GM19328 (cell line): ENCODE results near the gene CCDC57.

Source experiments
- ATAC-seq: cut with Tn5 transposase; IDR thresholded peaks from one replicate; pipeline ENCODE4 v1.9.1; 2021; ENCODE audit warnings: mild to moderate bottlenecking, moderate library complexity; ENCODE audit not compliant: unreplicated experiment

CCDC57 gene

GRCh38 chr17:82246365-82247181 is 33.9 kb upstream of the CCDC57 start:
- ATAC-seq, result no peak

DNA sequence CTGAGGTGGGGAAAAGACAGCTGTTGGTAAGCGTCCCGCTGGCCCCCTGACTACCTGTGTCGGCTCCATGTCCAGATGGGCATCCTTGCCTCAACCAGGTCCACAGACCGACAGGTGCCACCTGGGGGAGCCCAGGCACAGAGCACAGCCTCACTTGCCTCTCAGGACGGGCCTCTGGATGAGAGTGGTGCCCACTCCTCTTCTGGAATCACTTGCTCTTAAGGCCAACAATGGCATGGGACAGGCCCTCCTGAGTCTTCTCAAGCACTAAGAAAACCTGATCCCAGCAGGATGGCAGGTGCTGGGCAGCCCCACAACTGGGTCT is 33.4 kb upstream of the CCDC57 start:
- ATAC-seq, result no peak

GRCh38 chr17:82245134-82246039 is 32.7 kb upstream of the CCDC57 start:
- ATAC-seq, result no peak

DNA sequence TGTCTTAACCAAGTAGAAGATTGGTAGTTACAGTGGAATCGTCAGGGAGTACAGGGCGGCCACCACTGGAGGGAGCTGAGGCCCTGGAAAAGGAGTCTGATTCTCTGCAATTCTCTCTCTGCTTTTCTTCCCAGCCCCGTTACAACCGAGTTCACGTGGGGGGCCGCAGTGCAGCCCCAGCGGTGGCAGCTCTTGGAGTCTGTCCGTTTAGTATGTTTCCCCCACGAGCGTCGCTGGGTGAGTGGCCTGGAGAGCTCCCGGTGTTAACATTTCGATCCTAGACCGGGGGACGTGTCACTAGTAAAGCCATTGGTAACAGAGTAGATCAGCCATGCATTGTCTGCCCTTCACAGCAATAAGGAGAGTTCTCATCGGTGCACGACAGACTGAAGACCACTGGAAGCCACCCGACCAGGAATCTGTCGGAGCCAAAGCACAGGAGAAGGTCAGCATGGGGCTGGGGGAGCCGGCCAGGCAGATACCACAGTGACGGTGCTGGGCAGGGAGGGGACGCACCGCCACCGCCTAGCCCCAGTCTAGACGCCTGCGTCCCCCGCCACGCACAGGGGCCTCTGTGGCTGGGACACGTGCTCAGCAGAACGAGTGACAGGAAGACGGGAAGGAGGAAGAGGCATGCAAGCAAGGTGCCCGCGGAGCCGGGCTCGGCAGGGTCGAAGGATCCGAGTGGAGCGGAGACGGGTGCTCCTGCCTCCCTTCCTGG is 31.9 kb upstream of the CCDC57 start:
- no peak for ATAC-seq

DNA sequence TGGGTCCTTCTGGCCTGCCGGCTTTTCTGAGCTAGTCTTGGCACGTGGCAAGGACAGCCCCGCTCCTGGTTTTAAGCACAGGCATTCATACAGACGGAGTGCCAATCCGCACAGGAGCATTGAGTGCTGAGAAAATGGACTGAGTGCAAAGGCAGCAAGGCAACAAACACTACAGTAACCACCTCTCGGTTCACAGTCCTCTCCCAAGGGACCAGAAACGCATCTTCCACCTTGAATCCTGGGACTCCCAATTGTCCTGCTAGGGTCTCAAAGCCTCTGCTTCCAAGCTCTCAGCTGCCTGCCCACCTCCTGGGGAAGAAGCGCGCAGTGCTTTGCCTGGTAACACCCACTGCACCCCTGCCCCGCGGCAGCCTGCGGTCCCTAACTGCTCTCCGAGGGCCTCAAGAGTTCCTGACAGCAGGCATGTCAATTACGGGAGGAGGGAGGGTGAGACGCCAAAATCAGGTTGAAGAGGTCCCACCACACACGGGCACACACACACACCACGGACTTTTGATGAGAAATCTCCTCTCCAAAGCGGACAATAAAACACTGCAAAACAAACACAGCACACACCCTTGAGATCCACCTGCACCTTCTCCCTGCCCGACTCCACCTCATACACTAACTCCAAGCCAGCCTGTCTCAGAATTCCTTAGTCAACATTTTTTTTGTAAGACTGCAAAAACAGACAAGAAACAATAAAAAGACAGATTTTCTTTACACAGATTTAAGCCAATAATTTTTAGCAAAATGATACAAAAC is 31.2 kb upstream of the CCDC57 start:
- ATAC-seq, result no peak

DNA sequence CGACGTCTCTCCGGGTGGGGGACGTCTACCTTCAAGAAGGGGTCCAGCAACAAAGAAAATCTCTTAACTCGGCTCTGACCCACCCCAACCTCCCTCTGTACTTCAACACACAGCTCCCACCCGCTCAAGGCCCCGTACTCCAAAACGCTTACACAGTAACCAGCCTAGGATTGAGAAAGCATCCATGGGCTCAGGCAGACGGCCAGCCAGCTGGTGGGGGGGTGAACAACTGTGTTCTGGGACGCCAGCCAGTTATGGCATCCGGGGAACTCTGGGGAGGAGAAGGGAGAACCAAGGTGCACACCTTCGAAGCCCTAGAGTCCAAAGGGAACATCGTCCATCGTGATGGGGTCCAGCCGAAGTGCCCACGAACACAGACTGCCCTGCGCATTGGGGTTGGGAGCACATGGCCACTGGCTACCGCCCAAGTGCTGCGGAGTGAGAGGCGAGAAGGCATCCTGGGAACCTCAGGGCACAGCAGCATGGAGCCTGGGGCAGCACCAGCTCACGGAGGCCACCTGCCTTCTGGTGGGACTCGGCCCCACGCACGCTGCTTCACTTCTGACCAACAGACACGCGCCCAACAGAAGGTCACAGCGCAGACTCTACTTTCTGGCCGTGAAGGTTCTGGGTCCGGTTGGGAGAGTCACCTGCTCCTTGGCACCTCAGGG is 30.5 kb upstream of the CCDC57 start:
- no peak for ATAC-seq

DNA sequence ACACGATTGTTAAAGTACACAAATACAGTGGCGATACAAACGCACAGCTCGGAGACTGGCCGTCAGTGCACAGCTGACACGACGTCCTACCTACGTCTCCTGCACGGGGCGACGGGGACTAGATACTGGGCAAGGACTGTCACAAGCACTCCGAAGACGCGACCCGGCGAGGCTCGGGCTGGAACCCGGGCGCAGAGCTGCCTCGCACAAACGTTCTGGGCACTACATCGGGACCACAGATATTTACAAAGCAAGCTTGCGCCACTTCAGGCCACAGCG is 30.0 kb upstream of the CCDC57 start:
- no peak for ATAC-seq

DNA sequence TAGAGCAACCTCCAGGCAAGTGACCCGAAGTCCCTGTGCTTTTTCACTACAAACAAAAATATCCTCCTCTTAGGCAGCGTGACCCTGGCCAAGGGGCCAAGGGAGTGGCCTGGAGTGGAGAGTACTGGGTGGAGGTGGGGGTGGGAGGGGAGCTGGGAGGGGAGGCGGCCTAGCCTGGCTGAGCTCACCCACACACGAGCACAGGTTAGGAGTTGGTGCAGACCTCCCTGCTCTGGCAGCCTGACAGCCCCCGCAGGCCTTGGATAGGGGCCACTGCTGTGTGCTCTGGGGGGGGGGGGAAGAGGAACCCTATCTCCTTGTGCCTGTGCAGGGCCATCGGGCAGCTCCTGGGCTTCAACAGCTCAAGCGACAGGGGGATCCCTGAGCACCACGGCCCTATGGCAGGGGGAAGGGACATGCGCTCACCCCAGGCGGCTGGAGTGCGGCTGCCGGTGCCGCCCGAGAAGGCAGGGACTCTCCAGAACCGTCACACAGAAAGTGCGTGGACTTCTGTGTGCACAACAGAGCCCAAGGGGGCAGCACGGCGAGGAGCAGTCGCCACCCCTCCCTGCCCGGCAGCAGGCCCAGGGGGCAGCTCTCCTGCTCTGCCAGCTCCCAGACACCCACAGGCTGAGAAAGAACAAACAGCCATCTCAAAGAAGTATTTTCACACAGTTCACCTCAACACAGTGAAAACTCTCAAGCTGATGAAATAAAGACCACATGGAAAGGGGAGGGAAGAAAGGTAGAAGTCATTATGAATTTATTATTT is 29.5 kb upstream of the CCDC57 start:
- no peak for ATAC-seq

- ATAC-seq, result no peak
Observed at GRCh38 chr17:82241183-82241925, 28.7 kb upstream of the CCDC57 start.

- no peak for ATAC-seq
Observed at GRCh38 chr17:82240506-82241182, 28.0 kb upstream of the CCDC57 start.

- no peak for ATAC-seq
Observed at GRCh38 chr17:82239926-82240505, 27.4 kb upstream of the CCDC57 start.

DNA sequence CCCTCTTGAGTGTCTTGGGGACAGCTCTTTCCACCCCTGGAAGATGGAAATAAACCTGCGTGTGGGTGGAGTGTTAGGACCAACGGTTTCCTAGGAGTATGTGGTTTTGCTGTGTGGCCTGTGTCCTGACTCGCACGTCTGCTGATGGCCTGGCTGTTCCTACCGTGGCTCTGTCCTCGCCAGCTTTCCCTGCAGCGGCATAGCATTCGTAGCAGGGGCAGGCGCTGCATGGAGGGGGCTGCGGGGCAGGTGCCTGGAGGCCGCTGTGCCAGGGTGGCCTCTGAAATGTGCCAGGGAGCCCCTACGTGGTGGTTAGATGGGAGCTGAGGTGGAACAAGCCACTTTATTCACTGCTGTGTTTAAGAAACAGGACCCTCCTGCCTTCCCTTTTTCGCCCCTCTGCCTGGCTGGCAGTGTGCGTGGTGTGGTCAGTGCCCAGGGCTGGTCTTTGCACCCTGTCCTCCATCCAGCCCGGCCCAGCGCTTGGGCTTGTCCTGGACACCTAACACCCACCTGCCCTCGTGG is 26.8 kb upstream of the CCDC57 start:
- no peak for ATAC-seq

DNA sequence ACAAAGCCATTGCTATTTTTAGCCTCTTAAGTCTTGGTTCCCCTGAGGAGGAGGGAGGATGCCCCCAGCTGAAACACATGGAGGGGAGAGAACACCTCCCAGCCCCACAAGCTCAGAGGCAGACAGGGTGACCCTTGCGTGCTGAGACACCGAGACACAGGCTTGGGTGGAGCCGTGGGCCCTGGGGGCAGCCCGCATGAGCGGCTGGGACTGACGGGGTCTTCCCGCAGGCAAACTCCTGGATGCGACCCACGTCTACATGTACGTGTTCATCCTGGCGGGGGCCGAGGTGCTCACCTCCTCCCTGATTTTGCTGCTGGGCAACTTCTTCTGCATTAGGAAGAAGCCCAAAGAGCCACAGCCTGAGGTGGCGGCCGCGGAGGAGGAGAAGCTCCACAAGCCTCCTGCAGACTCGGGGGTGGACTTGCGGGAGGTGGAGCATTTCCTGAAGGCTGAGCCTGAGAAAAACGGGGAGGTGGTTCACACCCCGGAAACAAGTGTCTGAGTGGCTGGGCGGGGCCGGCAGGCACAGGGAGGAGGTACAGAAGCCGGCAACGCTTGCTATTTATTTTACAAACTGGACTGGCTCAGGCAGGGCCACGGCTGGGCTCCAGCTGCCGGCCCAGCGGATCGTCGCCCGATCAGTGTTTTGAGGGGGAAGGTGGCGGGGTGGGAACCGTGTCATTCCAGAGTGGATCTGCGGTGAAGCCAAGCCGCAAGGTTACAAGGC is 26.0 kb upstream of the CCDC57 start:
- ATAC-seq, result no peak

DNA sequence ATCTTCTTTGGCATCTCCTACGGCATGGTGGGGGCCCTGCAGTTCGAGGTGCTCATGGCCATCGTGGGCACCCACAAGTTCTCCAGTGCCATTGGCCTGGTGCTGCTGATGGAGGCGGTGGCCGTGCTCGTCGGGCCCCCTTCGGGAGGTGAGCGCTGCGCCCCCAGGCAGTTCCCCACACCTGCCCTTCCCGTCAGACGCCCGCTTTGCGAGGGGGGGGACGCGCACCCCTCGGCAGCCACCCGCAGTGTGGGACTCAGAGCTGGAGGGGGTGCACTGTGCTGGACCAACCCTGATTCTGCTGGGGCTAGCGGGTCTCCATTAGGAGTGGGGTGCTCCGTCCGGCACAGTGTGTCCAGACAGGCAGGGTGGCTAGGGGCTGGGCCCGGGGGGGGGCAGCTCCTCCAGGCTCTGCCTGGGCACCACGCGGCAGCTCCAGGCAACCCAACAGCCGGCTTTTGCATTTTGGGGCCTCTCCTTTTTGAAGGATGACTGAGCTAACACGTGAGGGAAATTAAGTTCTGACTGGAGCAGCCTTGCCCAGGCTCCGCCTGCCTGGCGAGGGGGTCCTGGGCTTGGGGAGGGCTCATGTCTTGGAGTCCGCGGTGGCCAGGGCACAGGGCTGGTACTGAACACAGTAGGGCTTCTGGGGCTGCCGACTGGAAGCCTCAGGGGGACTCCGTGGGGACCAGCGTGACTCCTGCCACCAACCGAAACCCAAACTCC is 25.3 kb upstream of the CCDC57 start:
- ATAC-seq, result no peak

GRCh38 chr17:82237083-82237745 is 24.6 kb upstream of the CCDC57 start:
- ATAC-seq, result no peak
